A375 (cell line): ENCODE data around the gene ZNF148. TPM values are rescaled to one million over a fixed set of nuclear protein-coding genes. Genes with fewer than 3 reads are reported as not detected.

Source experiments
- small RNA-seq: library from RNA; depleted of rRNA; stranded (forward); fragments of <200 nt; gene quantifications from one replicate; pipeline ENCODE3, GENCODE V24; 2014
- total RNA-seq: library from RNA; depleted of rRNA; stranded (reverse); fragments of >200 nt; shearing (Covaris generic); gene quantifications from 2 replicates; pipeline ENCODE4 v1.2.3, GENCODE V29; 2014; rRNA removed

ZNF148 gene
- total RNA-seq, result 17.2 and 21.3 TPM in 2 replicates

GRCh38 chr3:125374996-125375941, at the start of gene ZNF148:
Gene ZNF148 (minus strand): TSS chr3:125375325. CDS start chr3:125313640, 61,685 bp downstream.

GRCh38 chr3:125212509-125213363, 162.4 kb downstream of the ZNF148 start, which contains the start of gene SLC12A8:
Gene SLC12A8 (minus strand): TSS chr3:125212748. CDS start chr3:125211349, 1,399 bp downstream.

Small RNA genes within 50 kb of the gene (small RNA-seq; reads per million reads assigned to genes)
- not detected for gene RNU6-232P

Other genes starting within 250 kb of the ZNF148 start
- gene SLC12A8, start 162.6 kb downstream of the ZNF148 start, total RNA-seq, result 1.2 and 2.6 TPM in 2 replicates
- 37.2 and 40.1 TPM in 2 replicates for gene SNX4, start 144.9 kb upstream of the ZNF148 start, total RNA-seq
- 6.1 and 7.7 TPM in 2 replicates for gene OSBPL11, start 220.2 kb upstream of the ZNF148 start, total RNA-seq